IPS-NIHi7 (cell line): ENCODE results near the gene TMED9.
A peak's percentile ranks its signal among the peaks of the same experiment; 100 is the strongest.
"Not testable (repeated sequence)": the region's sequence is repeated elsewhere in the genome, so short reads cannot be mapped to it uniquely, and the experiment has no call there.

Source experiments
- DNase-seq: peaks from one replicate; pipeline ENCODE4 v3.0.0; 2012; ENCODE audit warnings: mixed read lengths; ENCODE audit errors: extremely low spot score

TMED9 gene

GRCh38 chr5:177592010-177592834, at the start of gene TMED9:
Gene TMED9, plus strand, starts transcription at chr5:177592203. Its CDS starts 12 bp downstream, at chr5:177592215.
- peak; percentile 94 for DNase-seq

GRCh38 chr5:177542816-177543465, 49.1 kb upstream of the TMED9 start:
- DNase-seq = no peak

- no peak for DNase-seq
These were observed 46.3 kb upstream of the TMED9 start for GRCh38 chr5:177545487-177546257.

- peak; percentile 28 for DNase-seq
These were observed 45.7 kb upstream of the TMED9 start for GRCh38 chr5:177546258-177546741.

- DNase-seq = no peak
These were observed 44.3 kb upstream of the TMED9 start for GRCh38 chr5:177547736-177548135.

GRCh38 chr5:177548495-177548894, 43.5 kb upstream of the TMED9 start:
- no peak for DNase-seq

- DNase-seq = no peak
These were observed 41.9 kb upstream of the TMED9 start for GRCh38 chr5:177550122-177550521.

- peak; percentile 18 for DNase-seq
These were observed 39.1 kb upstream of the TMED9 start for GRCh38 chr5:177552839-177553455.

GRCh38 chr5:177553671-177554429, 38.2 kb upstream of the TMED9 start:
- peak; percentile 60 for DNase-seq

GRCh38 chr5:177554474-177555111, 37.4 kb upstream of the TMED9 start, which contains the start of gene FAM193B:
Gene FAM193B, minus strand, starts transcription at chr5:177554563. Its CDS starts 105 bp downstream, at chr5:177554458.
- peak; percentile 98 for DNase-seq

GRCh38 chr5:177555228-177555627, 36.8 kb upstream of the TMED9 start:
- no peak for DNase-seq

GRCh38 chr5:177555665-177556064, 36.3 kb upstream of the TMED9 start:
- DNase-seq = no peak

GRCh38 chr5:177557041-177557647, 34.9 kb upstream of the TMED9 start:
- DNase-seq = no peak

GRCh38 chr5:177557796-177558195, 34.2 kb upstream of the TMED9 start:
- DNase-seq = no peak

- not testable (repeated sequence) for DNase-seq
These were observed 32.5 kb upstream of the TMED9 start for GRCh38 chr5:177559446-177559941.

- no peak for DNase-seq
These were observed 27.0 kb upstream of the TMED9 start for GRCh38 chr5:177565046-177565445.

GRCh38 chr5:177568326-177568725, 23.7 kb upstream of the TMED9 start:
- DNase-seq = no peak

- DNase-seq = no peak
These were observed 22.1 kb upstream of the TMED9 start for GRCh38 chr5:177569894-177570293.

GRCh38 chr5:177575488-177575887, 16.5 kb upstream of the TMED9 start:
- no peak for DNase-seq

GRCh38 chr5:177576169-177576568, 15.8 kb upstream of the TMED9 start:
- no peak for DNase-seq
